Hepatocyte (in vitro differentiated cells): ENCODE measurements around the gene TRIM8.

Experiments used
- EZH2phosphoT487 ChIP-seq: fragments of 200-600 bp; sonication (generic); IDR thresholded peaks from one replicate; pipeline ENCODE4 v1.6.1; 2018; ENCODE audit warnings: antibody characterized with exemption, mild to moderate bottlenecking, low read depth, moderate library complexity; ENCODE audit not compliant: unreplicated experiment, severe bottlenecking
- TF ChIP-seq, protein P1 (sequence below): fragments of 200-600 bp; sonication (generic); IDR thresholded peaks from 2 replicates; pipeline ENCODE4 v1.5.1; 2016; ENCODE audit warnings: antibody characterized with exemption, mild to moderate bottlenecking; ENCODE audit not compliant: poor library complexity

DNA sequence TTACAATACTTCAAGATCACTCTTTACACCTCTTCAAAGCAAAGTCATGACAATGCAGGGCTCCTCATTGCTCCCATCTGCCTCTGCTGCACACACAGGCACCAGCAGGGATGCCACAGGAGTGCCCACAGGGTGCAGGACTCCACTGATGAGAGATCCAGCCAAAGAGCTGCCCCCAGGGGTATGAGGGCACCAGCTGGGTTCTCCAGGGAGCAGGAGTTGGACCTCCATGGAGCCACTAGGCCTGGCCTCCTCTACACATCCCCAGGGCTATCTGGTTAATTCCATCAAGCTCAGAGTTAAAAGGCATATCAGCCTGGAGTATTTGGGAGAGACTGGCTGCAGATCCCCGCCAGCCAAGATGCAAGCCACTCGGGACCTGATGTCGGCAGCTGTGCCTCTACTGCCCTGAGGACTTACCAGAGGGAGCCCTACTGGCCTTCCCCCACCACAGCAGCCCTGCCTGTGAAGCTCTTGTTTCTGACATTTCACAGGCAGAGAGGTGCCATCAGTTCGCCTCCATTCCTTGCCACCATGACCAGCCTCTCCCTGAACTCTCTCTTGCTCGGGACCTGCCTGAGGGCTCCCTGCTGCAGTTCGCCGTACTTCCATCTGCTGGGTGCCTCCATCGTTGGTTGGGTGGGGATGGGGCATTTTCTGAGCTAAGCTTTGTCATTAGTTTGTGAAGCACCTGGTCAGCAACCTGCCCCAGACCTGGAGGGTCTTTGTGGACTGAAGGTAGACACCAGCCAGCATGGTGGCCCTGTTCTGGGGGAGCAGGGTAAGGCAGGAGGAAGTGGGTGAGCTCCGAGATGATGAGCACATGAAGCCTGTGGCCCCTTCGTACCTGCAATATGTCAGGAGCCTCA, 12.5 kb upstream of the TRIM8 start:
- TF ChIP-seq, protein P1, sequence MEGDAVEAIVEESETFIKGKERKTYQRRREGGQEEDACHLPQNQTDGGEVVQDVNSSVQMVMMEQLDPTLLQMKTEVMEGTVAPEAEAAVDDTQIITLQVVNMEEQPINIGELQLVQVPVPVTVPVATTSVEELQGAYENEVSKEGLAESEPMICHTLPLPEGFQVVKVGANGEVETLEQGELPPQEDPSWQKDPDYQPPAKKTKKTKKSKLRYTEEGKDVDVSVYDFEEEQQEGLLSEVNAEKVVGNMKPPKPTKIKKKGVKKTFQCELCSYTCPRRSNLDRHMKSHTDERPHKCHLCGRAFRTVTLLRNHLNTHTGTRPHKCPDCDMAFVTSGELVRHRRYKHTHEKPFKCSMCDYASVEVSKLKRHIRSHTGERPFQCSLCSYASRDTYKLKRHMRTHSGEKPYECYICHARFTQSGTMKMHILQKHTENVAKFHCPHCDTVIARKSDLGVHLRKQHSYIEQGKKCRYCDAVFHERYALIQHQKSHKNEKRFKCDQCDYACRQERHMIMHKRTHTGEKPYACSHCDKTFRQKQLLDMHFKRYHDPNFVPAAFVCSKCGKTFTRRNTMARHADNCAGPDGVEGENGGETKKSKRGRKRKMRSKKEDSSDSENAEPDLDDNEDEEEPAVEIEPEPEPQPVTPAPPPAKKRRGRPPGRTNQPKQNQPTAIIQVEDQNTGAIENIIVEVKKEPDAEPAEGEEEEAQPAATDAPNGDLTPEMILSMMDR = no peak
- TF ChIP-seq EZH2phosphoT487 = no peak
